ENCODE measurements around the gene PCDHGA1. TPM values are rescaled to one million over a fixed set of nuclear protein-coding genes. Genes with fewer than 3 reads are reported as not detected.
"Not testable (repeated sequence)": the region's sequence is repeated elsewhere in the genome, so short reads cannot be mapped to it uniquely, and the experiment has no call there.

PCDHGA1 gene
- total RNA-seq, 1 donor from 2014 or later, result 0.09 TPM

DNA sequence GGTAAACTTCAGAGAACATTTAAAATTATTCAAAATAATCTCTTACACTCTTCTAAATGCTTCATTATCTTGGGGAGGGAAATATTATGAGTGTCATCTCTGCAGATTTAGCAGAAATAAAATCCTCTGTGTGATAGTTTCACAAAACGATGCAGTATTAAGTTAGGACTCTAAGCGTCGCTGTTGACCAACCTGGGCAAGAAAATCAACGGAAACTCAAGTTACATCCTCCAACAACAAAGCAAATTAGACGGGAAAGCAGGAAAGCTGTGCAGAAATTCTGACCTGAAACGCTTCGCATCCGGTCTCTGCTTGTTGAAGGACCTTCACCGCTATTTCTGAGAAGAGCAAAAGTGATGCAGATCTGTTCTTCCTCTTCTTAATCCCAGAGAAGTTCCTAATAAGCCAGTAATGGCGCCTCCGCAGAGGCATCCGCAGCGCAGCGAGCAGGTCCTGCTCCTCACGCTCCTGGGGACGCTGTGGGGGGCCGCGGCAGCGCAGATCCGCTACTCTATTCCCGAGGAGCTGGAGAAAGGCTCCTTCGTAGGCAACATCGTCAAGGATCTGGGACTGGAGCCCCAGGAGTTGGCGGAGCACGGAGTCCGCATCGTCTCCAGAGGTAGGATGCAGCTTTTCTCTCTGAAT, 43.5 kb downstream of the PCDHGA1 start, which contains the start of gene PCDHGA6:
PCDHGA6 (plus strand) TSS at position 219 of the 645 bp plus-strand sequence; CDS start at position 412, 193 bp downstream.
- no peak within 1 kb of the TSS for H3K27ac Mint-ChIP-seq
- H3K27me3 Mint-ChIP-seq (ENCODE audit: low read depth), result peaks cover 15% of the 10 kb centered on the region
- peaks cover 44% of the 10 kb centered on the region for H3K9me3 Mint-ChIP-seq
- peak within 1 kb of the TSS; percentile 13 for H3K4me3 Mint-ChIP-seq (ENCODE audit: low read depth)
- peaks cover 5% of the 10 kb centered on the region for H3K36me3 Mint-ChIP-seq (ENCODE audit: low read depth)
- DNase-seq (ENCODE audit: low spot score), result no peak
- peaks cover 1% of the 10 kb centered on the region for H3K4me1 Mint-ChIP-seq (ENCODE audit: low read depth)
- intact Hi-C loops (cut with micrococcal nuclease), result no loop called here

DNA sequence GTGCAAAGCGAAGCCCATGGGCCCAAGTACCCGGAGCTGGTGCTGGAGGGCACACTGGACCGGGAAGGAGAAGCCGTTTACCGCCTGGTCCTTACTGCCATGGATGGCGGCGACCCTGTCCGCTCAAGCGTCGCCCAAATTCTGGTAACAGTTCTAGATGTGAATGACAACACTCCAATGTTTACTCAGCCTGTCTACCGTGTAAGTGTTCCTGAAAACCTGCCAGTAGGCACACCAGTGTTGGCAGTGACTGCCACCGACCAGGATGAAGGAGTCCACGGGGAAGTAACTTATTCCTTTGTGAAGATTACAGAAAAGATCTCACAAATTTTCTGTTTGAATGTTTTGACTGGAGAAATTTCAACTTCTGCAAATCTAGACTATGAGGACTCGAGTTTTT, 44.3 kb downstream of the PCDHGA1 start:
- intact Hi-C loops (cut with micrococcal nuclease), result no loop called here
- no peak for DNase-seq (ENCODE audit: low spot score)
- peaks cover 46% of the 10 kb centered on the region for H3K9me3 Mint-ChIP-seq
- H3K4me1 Mint-ChIP-seq (ENCODE audit: low read depth), result no peaks in the 10 kb centered on the region
- H3K27me3 Mint-ChIP-seq (ENCODE audit: low read depth), result peaks cover 11% of the 10 kb centered on the region
- H3K4me3 Mint-ChIP-seq (ENCODE audit: low read depth), result no peak overlapping the region
- H3K27ac Mint-ChIP-seq, result no peak overlapping the region
- peaks cover 5% of the 10 kb centered on the region for H3K36me3 Mint-ChIP-seq (ENCODE audit: low read depth)

DNA sequence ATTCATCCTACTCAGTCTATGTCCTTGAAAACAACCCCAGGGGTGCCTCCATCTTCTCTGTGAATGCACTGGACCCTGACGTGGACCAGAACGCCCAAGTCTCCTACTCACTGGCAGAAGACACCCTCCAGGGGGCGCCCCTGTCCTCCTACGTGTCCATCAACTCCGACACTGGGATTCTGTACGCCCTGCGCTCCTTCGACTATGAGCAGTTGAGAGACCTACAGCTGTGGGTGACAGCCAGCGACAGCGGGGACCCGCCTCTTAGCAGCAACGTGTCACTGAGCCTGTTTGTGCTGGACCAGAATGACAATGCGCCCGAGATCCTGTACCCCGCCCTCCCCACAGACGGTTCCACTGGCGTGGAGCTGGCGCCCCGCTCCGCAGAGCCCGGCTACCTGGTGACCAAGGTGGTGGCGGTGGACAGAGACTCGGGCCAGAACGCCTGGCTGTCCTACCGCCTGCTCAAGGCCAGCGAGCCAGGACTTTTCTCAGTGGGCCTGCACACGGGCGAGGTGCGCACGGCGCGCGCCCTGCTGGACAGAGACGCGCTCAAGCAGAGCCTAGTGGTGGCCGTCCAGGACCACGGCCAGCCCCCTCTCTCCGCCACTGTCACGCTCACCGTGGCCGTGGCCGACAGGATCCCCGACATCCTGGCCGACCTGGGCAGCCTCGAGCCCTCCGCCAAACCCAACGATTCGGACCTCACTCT, 45.3 kb downstream of the PCDHGA1 start:
- DNase-seq (ENCODE audit: low spot score); intact Hi-C loops (cut with micrococcal nuclease); H3K4me1 Mint-ChIP-seq (ENCODE audit: low read depth); H3K27me3 Mint-ChIP-seq (ENCODE audit: low read depth); H3K27ac Mint-ChIP-seq; H3K4me3 Mint-ChIP-seq (ENCODE audit: low read depth); H3K36me3 Mint-ChIP-seq (ENCODE audit: low read depth): not testable (repeated sequence)
- peaks cover 46% of the 10 kb centered on the region for H3K9me3 Mint-ChIP-seq

DNA sequence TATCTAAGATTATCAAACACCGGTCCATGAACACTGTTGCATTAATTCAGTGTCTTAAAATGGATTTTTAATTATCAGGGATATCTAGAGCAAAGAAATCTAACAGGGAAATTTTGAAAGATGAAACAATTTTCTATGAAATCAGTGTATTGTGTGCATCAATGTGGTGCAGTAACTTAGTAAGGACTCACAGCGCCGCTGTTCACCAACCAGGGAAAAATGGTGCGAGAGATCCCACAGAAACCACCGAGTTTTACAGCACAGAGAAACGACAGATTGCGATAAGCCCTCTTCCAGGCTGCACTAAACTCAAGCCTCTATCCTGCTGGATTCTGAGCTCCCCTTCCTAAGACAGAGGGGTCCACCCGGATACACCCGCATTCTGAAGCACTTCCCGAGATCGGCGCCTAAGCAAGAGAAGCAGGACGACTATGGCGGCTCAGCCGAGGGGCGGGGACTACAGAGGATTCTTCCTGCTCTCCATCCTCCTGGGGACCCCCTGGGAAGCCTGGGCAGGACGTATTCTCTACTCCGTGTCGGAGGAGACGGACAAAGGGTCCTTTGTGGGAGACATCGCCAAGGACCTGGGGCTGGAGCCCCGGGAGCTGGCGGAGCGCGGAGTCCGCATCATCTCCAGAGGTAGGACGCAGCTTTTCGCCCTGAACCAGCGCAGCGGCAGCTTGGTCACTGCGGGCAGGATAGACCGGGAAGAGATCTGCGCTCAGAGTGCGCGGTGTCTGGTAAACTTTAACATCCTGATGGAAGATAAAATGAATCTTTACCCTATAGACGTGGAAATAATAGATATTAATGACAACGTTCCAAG, 52.4 kb downstream of the PCDHGA1 start, which contains the start of gene PCDHGA7:
PCDHGA7 (plus strand) TSS at position 274 of the 826 bp plus-strand sequence; CDS start at position 432, 158 bp downstream.
- DNase-seq (ENCODE audit: low spot score), result no peak
- H3K4me1 Mint-ChIP-seq (ENCODE audit: low read depth), result no peaks in the 10 kb centered on the region
- no peak within 1 kb of the TSS for H3K27ac Mint-ChIP-seq
- H3K36me3 Mint-ChIP-seq (ENCODE audit: low read depth), result no peaks in the 10 kb centered on the region
- intact Hi-C loops (cut with micrococcal nuclease), result no loop called here
- H3K27me3 Mint-ChIP-seq (ENCODE audit: low read depth), result peaks cover 11% of the 10 kb centered on the region
- peak within 1 kb of the TSS; percentile 75 for H3K4me3 Mint-ChIP-seq (ENCODE audit: low read depth)
- H3K9me3 Mint-ChIP-seq, result peaks cover 38% of the 10 kb centered on the region

DNA sequence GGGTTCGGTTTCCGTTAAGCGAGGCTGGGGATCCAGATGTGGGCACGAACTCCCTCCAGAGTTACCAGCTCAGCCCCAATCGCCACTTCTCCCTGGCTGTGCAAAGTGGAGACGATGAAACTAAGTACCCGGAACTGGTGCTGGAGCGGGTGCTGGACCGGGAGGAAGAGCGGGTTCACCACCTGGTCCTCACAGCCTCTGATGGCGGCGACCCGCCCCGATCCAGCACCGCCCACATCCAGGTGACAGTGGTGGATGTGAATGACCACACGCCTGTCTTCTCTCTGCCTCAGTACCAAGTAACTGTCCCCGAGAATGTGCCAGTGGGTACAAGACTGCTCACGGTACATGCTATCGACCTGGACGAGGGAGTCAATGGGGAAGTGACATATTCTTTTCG, 53.0 kb downstream of the PCDHGA1 start:
- Mint-ChIP-seq H3K27me3 (ENCODE audit: low read depth) (peaks cover 13% of the 10 kb centered on the region), H3K36me3 (ENCODE audit: low read depth) (no peaks in the 10 kb centered on the region), H3K4me3 (ENCODE audit: low read depth) (peak overlapping the region; percentile 75), H3K4me1 (ENCODE audit: low read depth) (no peaks in the 10 kb centered on the region), H3K27ac (no peak overlapping the region), H3K9me3 (peaks cover 41% of the 10 kb centered on the region)
- no peak for DNase-seq (ENCODE audit: low spot score)
- intact Hi-C loops (cut with micrococcal nuclease), result no loop called here

DNA sequence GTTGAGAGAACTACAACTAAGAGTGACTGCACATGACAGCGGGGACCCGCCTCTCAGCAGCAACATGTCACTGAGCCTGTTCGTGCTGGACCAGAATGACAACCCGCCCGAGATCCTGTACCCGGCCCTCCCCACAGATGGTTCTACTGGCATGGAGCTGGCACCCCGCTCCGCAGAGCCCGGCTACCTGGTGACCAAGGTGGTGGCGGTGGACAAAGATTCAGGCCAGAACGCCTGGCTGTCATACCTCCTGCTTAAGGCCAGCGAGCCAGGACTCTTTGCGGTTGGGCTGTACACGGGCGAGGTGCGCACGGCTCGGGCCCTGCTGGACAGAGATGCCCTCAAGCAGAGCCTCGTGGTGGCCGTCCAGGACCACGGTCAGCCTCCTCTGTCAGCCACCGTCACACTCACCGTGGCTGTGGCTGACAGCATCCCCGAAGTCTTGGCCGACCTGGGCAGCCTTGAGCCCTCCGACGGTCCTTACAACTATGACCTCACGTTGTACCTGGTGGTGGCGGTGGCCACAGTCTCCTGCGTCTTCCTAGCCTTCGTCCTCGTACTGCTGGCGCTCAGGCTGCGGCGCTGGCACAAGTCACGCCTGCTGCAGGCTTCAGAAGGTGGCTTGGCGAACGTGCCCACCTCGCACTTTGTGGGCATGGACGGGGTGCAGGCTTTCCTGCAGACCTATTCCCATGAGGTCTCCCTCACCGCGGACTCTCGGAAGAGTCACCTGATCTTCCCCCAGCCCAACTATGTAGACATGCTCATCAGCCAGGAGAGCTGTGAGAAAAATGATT, 54.4 kb downstream of the PCDHGA1 start:
- Mint-ChIP-seq H3K4me1 (ENCODE audit: low read depth) (no peaks in the 10 kb centered on the region), H3K27ac (no peak overlapping the region), H3K4me3 (ENCODE audit: low read depth) (no peak overlapping the region), H3K36me3 (ENCODE audit: low read depth) (no peaks in the 10 kb centered on the region), H3K9me3 (peaks cover 46% of the 10 kb centered on the region), H3K27me3 (ENCODE audit: low read depth) (peaks cover 16% of the 10 kb centered on the region)
- intact Hi-C loops (cut with micrococcal nuclease), result no loop called here
- DNase-seq (ENCODE audit: low spot score), result no peak

DNA sequence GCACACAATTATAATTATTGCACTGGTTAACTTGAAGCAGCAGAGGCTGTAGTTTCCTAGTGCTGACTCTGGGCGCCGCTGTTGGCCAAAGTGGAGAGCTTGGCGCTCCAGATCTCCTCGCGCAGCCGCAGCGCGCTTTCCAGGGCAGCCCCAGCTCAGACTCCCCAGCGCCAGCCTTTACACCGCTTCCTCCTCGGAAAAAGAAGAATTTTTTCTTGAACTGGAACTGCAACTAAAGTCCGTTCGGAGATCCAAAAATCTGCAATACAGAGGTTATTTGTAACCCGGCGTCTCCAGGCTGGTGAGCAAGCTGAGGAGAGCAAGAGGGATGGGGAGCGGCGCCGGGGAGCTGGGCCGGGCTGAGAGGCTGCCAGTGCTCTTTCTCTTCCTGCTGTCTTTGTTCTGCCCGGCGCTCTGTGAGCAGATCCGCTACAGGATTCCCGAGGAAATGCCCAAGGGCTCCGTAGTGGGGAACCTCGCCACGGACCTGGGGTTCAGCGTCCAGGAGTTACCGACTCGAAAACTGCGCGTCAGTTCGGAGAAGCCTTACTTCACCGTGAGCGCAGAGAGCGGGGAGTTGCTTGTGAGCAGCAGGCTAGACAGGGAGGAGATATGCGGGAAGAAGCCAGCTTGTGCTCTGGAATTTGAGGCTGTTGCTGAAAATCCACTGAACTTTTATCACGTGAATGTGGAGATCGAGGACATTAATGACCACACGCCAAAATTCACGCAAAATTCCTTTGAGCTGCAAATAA, 57.4 kb downstream of the PCDHGA1 start, which contains the start of gene PCDHGB4:
PCDHGB4 (plus strand) TSS at position 142 of the 755 bp plus-strand sequence; CDS start at position 329, 187 bp downstream.
- Mint-ChIP-seq H3K4me3 (ENCODE audit: low read depth) (peak within 1 kb of the TSS; percentile 37), H3K9me3 (peaks cover 55% of the 10 kb centered on the region), H3K27me3 (ENCODE audit: low read depth) (peaks cover 20% of the 10 kb centered on the region)
- H3K27ac Mint-ChIP-seq; H3K36me3 Mint-ChIP-seq (ENCODE audit: low read depth); DNase-seq (ENCODE audit: low spot score); H3K4me1 Mint-ChIP-seq (ENCODE audit: low read depth); intact Hi-C loops (cut with micrococcal nuclease): not testable (repeated sequence)

DNA sequence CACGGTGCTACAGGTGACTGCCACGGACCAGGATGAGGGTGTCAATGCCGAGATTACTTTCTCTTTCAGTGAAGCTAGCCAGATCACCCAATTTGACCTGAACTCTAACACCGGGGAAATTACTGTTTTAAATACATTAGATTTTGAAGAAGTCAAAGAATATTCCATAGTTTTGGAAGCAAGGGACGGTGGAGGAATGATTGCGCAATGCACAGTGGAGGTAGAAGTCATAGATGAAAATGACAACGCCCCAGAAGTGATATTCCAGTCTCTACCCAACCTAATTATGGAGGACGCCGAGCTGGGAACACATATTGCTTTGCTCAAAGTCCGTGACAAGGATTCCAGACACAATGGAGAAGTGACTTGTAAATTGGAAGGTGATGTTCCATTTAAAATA, 58.3 kb downstream of the PCDHGA1 start:
- no peak overlapping the region for H3K27ac Mint-ChIP-seq
- H3K4me1 Mint-ChIP-seq (ENCODE audit: low read depth), result no peaks in the 10 kb centered on the region
- H3K36me3 Mint-ChIP-seq (ENCODE audit: low read depth), result peaks cover 3% of the 10 kb centered on the region
- no peak overlapping the region for H3K4me3 Mint-ChIP-seq (ENCODE audit: low read depth)
- peaks cover 53% of the 10 kb centered on the region for H3K9me3 Mint-ChIP-seq
- peaks cover 16% of the 10 kb centered on the region for H3K27me3 Mint-ChIP-seq (ENCODE audit: low read depth)
- intact Hi-C loops (cut with micrococcal nuclease), result no loop called here
- no peak for DNase-seq (ENCODE audit: low spot score)

DNA sequence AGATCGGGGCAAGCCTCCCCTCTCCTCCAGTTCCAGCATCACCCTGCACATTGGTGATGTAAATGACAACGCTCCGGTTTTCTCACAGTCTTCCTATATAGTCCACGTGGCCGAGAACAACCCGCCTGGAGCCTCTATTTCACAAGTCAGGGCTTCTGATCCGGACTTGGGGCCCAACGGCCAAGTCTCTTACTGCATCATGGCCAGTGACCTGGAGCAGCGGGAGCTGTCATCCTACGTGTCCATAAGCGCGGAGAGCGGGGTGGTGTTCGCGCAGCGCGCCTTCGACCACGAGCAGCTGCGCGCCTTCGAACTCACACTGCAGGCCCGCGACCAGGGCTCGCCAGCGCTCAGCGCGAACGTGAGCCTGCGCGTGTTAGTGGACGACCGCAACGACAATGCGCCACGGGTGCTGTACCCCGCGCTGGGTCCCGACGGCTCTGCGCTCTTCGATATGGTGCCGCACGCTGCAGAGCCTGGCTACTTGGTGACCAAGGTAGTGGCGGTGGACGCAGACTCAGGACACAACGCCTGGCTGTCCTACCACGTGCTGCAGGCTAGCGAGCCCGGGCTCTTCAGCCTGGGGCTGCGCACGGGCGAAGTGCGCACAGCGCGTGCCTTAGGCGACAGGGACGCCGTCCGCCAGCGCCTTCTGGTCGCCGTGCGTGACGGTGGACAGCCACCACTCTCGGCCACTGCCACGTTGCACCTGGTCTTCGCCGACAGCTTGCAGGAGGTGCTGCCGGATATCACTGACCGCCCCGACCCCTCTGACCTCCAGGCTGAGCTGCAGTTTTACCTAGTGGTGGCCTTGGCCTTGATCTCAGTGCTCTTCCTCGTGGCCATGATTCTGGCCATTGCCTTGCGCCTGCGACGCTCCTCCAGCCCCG, 59.1 kb downstream of the PCDHGA1 start:
- Mint-ChIP-seq H3K9me3 (peaks cover 56% of the 10 kb centered on the region), H3K27ac (no peak overlapping the region), H3K4me1 (ENCODE audit: low read depth) (no peaks in the 10 kb centered on the region), H3K36me3 (ENCODE audit: low read depth) (peaks cover 3% of the 10 kb centered on the region), H3K4me3 (ENCODE audit: low read depth) (no peak overlapping the region), H3K27me3 (ENCODE audit: low read depth) (peaks cover 15% of the 10 kb centered on the region)
- intact Hi-C loops (cut with micrococcal nuclease), result no loop called here
- no peak for DNase-seq (ENCODE audit: low spot score)

DNA sequence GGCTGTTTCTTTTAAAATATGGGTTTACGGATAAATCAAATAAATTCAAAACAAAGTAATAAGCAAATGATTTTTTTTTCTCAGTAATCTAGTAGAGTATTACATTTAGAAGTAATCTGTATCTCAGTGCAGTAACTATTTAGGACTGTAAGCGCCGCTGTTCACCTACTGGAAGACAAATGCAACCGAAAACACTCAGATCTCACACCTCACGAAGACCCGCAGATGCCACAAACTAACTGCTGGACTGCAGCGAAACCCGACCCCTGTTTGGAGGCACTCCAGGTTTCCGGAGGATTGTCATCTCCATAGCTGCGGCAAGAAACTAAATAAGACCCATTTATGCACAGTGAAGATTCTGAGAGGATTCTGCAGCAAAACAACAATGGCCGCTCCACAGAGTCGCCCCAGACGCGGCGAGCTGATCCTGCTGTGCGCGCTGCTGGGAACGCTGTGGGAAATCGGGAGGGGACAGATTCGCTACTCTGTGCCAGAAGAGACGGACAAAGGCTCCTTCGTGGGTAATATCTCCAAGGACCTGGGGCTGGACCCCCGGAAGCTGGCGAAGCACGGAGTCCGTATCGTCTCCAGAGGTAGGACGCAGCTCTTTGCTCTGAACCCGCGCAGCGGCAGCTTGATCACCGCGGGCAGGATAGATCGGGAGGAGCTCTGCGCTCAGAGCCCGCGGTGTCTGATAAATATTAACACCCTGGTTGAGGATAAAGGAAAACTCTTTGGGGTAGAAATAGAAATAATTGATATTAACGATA, 62.3 kb downstream of the PCDHGA1 start, which contains the start of gene PCDHGA8:
PCDHGA8 (plus strand) TSS at position 205 of the 770 bp plus-strand sequence; CDS start at position 386, 181 bp downstream.
- Mint-ChIP-seq H3K9me3 (peaks cover 42% of the 10 kb centered on the region), H3K4me3 (ENCODE audit: low read depth) (no peak within 1 kb of the TSS), H3K27me3 (ENCODE audit: low read depth) (peaks cover 15% of the 10 kb centered on the region), H3K36me3 (ENCODE audit: low read depth) (peaks cover 3% of the 10 kb centered on the region), H3K4me1 (ENCODE audit: low read depth) (no peaks in the 10 kb centered on the region), H3K27ac (no peak within 1 kb of the TSS)
- DNase-seq (ENCODE audit: low spot score), result no peak
- intact Hi-C loops (cut with micrococcal nuclease), result no loop called here

Measured in activated T-helper 2 cell treated with anti-CD3 and anti-CD28 coated beads, Interferon-gamma antibody, Interleukin-2, Interleukin-4, amounts not matched to agents 10 μg/mL and 5 μg/mL and 100 μg/mL, durations not matched to agents 14 hours and 24 hours and 36 hours (primary cell).